Sigmoid colon (tissue), 3 donors: ENCODE results near the gene AVPR2.

Experiments
- CTCF ChIP-seq, 4 experiments: fragments of 450-650 bp in 3 of 4; fragments of 200-600 bp in 1 of 4; IDR thresholded peaks; one replicate each; pipeline ENCODE4 v1.5.1; 2016 to 2019; ENCODE audit warnings: antibody characterized with exemption in 4 of 4, mild to moderate bottlenecking in 3 of 4, moderate library complexity in 2 of 4
- POLR2A ChIP-seq, 2 donors: fragments of 450-650 bp; IDR thresholded peaks; one replicate each; pipeline ENCODE4 v1.6.1; 2016; ENCODE audit warnings: antibody characterized with exemption in 2 of 2, mild to moderate bottlenecking in 2 of 2, moderate library complexity in 2 of 2

- no peak for TF ChIP-seq CTCF (IDR thresholded peaks at IDR 0.05)
- TF ChIP-seq POLR2A (IDR thresholded peaks at IDR 0.05): no peak
These were observed 3.9 kb downstream of the AVPR2 start for GRCh38 chrX:153908219-153908860.
